ENCODE data around the gene PP2D1.

The PP2D1 gene

GRCh38 chr3:20055020-20055775 lies 43.1 kb upstream of the PP2D1 start:
- TF ChIP-seq CTCF (IDR thresholded peaks at IDR 0.05) (no peak), ZFX (IDR thresholded peaks at IDR 0.05; ENCODE audit: borderline replicate concordance) (no peak)
- no peak overlapping the region for H3K27ac ChIP-seq

GRCh38 chr3:20054549-20054987 lies 42.5 kb upstream of the PP2D1 start:
- TF ChIP-seq ZFX (IDR thresholded peaks at IDR 0.05; ENCODE audit: borderline replicate concordance) (no peak), CTCF (IDR thresholded peaks at IDR 0.05) (no peak)
- H3K27ac ChIP-seq: no peak overlapping the region

- no peak for TF ChIP-seq ZFX (IDR thresholded peaks at IDR 0.05; ENCODE audit: borderline replicate concordance)
- no peak for TF ChIP-seq CTCF (IDR thresholded peaks at IDR 0.05)
These were observed 40.8 kb upstream of the PP2D1 start for GRCh38 chr3:20052851-20053250.

GRCh38 chr3:20051123-20051806 lies 39.2 kb upstream of the PP2D1 start:
- no peak overlapping the region for H3K27ac ChIP-seq
- no peak for TF ChIP-seq ZFX (IDR thresholded peaks at IDR 0.05; ENCODE audit: borderline replicate concordance)
- TF ChIP-seq CTCF (IDR thresholded peaks at IDR 0.05): no peak

More at GRCh38 chr3:20052851-20053250, 40.8 kb upstream of the PP2D1 start:
- no peak overlapping the region for H3K27ac ChIP-seq

- H3K27ac ChIP-seq: no peak overlapping the region
- TF ChIP-seq ZFX (IDR thresholded peaks at IDR 0.05; ENCODE audit: borderline replicate concordance) (no peak), CTCF (IDR thresholded peaks at IDR 0.05) (no peak)
These were observed 36.2 kb upstream of the PP2D1 start for GRCh38 chr3:20047976-20048883.

- no peak for TF ChIP-seq CTCF (IDR thresholded peaks at IDR 0.05)
- no peak for TF ChIP-seq ZFX (IDR thresholded peaks at IDR 0.05; ENCODE audit: borderline replicate concordance)
- no peak overlapping the region for H3K27ac ChIP-seq
These were observed 35.3 kb upstream of the PP2D1 start for GRCh38 chr3:20047341-20047779.
